Urothelium cell line (cell line): ENCODE measurements around the gene OR1I1.
"Not testable (repeated sequence)": the region's sequence is repeated elsewhere in the genome, so short reads cannot be mapped to it uniquely, and the experiment has no call there.

Experiments
- DNase-seq: peaks from one replicate; pipeline ENCODE4 v3.0.0; 2011; ENCODE audit warnings: low spot score, mixed read lengths
- FAIRE-seq: peaks from 2 replicates; lab custom pipeline; 2011; peaks lifted over from hg19 to GRCh38; lab: Jason Lieb, UNC

OR1I1 gene, protein sequence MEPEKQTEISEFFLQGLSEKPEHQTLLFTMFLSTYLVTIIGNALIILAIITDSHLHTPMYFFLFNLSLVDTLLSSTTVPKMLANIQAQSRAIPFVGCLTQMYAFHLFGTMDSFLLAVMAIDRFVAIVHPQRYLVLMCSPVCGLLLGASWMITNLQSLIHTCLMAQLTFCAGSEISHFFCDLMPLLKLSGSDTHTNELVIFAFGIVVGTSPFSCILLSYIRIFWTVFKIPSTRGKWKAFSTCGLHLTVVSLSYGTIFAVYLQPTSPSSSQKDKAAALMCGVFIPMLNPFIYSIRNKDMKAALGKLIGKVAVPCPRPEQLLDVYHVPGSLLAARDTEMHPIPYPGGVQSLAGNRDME

DNA sequence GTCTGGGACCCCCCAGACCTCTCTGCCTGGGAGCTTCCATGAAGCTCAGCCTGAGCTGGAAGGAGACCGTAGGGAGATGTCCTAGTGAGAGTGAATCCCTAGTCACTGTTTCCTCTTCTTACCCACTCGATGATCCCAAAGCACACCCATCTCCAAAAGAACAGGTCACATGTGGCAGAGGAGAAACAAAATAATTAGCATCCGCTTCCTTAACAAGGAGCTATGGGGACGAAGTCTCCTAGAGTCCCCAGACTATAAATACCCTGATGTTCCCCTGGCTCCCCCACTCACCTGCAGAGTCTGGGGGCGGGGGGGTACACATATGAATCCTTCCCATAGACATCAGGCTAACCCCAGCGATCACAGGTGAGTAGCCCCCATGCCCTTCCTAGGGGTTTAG, at the start of gene OR1I1:
Gene OR1I1 (plus strand): TSS at position 301 of the 400 bp plus-strand sequence. CDS start 4,855 bp downstream, outside the sequence.
- DNase-seq = no peak
- FAIRE-seq = no peak

DNA sequence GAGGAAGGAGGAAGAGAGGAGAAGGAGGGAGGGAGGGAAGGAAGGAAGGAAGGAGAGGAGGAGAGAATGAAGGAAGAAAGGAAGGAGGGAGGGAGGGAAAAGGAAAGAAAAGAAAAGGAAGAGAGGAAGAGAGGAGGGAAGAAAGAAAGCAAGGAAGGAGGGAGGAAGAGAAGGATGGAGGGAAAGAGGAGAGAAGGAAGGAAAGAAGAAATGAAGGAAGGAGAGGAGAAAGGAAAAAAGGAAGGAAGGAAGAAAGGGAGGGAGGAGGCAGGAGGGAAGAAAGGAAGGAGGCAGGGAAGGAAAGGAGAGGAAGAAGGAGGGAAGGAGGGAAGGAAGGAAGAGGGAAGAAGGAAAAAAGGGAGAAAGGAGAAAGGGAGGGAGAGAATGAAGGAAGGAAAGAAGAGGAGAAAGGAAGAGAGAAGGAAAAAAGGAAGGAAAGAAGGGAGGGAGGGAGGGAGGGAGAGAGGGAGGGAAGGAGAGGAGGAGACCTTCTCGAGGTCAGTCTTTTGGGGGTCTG, 46.2 kb upstream of the OR1I1 start:
- DNase-seq (no peak), FAIRE-seq (no peak)

DNA sequence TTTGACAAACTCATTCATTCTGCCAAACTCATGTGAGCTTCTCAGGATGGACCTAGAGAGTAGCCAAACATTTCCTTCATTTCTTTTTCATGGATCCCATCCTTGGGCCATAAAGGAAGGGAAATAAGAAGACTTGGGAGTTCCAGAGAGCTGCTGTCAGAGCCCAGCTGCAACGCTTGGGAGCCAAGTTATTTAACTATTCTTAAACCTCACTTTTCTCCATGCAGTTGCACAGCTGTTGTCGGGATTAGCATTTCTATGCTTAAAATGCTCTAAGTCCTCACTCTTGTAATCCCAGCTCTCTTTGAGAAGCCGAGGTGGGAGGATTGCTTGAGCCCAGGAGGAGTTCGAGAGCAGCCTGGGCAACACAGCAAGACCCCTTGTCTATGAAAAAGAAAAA, 44.4 kb upstream of the OR1I1 start:
- DNase-seq (no peak), FAIRE-seq (no peak)

DNA sequence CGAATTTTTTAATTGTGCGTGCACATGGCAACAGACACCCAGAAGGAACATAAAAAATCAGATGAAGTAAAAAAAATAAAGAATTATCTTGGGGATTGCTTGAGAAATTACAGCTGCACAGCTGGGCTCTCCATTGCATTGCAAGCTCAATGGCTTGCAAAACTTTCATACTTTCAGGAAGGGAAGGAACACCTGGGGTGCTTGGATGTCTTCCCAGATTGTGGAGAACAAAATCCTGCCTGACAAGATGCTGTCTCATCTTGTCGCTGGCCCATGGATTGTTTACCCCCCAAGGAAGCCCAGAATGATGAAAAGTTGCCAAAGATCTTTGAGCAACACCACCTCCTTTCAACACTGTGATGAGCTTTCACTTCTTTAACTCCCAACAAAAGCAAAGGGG, 43.7 kb upstream of the OR1I1 start:
- FAIRE-seq (no peak), DNase-seq (no peak)

DNA sequence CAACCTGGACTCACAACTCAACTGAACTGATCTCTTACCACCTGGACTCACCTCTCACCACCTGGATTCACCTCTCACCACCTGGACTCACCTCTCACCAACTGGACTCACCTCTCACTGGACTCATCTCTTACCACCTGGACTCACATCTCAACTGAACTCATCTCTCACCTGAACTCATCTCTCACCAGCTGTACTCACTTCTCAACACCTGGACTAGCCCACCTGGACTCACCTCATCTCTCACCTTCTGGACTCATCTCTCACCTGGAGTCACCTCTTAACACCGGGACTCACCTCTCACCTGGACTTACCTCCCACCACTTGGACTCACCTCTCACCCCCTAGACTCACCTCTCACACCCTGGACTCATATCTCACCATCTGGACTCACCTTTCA, 40.0 kb upstream of the OR1I1 start:
- DNase-seq (no peak), FAIRE-seq (no peak)

DNA sequence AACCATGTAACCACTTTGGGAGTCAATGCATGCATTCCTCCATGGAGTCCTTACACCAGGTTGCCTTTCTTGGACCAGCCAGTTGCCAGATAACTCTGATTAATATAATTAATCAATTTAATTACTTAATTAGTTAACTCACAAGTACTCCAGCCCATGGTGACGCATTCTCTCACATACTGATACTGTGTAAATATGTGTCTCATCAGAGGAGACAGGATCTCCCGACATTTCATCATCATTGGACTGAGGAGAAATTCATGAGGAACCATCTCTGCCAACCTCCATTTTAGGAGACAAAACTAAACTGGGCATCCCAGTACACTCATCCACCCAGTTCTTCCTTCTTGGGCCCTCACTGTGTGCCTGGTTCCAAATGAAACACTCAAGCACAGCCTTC, 39.2 kb upstream of the OR1I1 start:
- FAIRE-seq (no peak), DNase-seq (no peak)

DNA sequence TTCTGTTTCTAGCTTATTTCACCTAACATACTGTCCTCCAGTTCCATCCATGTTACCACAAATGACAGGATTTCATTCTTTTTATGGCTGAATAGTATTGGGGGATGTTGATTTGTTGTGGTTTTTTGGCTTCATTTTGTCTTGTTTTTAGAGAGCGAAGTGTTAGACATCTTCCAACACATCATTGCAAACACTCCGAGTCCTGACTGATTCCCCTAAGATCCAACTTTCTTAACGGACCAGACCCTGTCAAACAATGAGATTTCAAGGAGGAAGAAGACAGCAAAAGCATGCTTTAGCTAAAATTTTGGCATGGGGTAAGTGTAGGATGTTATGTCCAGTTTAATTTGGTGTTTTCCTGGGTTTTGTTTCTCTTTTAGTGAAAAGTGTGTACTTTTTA, 36.5 kb upstream of the OR1I1 start:
- DNase-seq = no peak
- no peak for FAIRE-seq

DNA sequence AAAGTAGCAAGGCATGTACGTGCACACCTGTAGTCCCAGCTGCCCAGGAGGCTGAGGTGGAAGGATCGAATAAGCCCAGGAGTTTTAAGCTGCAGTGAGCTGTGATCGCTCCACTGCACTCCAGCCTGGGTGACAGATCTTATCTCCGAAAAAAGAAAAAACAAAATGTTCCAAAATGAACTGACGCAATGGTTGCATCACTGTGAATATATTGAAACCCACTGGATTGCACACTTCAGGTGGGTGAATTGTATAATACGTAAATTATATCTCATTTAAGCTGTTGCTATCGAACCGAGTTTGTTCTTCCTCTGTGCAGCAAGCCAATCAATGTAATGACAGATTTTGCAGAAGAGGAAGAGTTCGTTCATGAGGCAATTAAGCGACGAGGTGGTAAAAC, 34.3 kb upstream of the OR1I1 start:
- DNase-seq (no peak), FAIRE-seq (no peak)

DNA sequence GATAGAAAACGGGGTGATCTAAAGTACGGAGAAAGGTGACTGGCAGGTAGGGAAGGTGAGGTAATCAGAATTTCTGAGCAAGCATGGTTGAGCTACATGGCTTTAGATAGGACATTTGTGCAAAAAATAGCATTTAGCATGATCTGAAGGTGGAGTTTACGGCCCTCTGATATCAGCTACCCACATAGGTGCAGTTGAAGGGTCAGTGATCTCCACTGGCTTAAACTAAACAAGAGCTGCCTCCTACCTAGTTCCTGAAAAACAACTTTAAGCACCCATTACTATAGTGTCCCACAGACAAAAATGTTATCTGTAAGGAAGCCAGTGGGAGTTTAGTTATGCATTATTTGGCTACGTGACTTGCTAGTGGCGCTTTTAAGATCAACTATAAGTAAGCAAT, 33.9 kb upstream of the OR1I1 start:
- FAIRE-seq (no peak), DNase-seq (no peak)

DNA sequence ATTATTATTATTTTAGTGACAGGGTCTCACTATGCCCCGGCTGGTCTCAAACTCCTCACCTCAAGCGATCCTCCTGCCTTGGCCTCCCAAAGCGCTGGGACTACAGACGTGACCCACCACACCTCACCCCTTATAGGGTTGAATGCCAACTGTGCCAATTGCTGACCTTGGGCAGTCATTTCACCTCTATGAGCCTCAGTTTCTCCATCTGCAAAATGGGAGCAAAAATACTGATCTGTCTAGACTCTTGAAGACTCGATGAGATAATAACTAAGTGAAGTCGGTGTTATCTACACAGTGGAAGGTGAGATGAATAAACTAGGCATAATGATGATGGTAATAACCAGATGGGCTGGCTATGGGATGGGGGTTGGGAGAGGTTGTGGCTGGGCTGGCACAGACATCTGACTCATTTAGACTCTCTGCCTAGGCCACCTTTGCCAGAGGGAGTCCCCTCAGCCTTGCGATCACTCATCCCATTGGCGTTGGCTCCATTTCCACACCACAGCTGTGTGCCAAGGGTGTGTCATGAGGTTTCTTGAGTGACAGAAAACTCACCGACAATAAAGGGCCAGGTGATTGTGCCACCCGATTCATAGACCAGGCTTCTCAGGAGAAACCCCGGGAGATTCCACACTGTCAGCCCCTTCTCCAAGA, 33.0 kb upstream of the OR1I1 start, which contains the start of gene CASP14:
Gene CASP14 (plus strand): TSS at position 596 of the 657 bp plus-strand sequence. CDS start 2,772 bp downstream, outside the sequence.
- DNase-seq (no peak), FAIRE-seq (no peak)

DNA sequence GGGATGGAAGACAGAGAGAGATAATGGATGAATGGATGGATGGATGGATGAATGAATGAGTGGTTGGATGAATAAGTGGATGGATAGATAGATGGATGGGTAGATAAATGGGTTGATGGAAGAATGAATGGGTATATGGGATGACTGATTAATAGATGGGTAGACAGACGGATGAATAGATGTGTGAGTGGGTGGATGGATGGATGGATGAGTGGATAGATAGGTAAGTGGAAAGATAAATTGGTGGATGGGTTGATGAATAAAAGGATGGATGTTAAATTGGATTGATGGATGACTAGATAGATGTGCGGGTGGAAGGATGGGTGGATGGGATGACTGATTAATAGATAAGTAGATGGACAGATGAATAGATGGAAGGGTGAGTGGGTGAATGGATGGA, 31.4 kb upstream of the OR1I1 start:
- FAIRE-seq = no peak
- no peak for DNase-seq

DNA sequence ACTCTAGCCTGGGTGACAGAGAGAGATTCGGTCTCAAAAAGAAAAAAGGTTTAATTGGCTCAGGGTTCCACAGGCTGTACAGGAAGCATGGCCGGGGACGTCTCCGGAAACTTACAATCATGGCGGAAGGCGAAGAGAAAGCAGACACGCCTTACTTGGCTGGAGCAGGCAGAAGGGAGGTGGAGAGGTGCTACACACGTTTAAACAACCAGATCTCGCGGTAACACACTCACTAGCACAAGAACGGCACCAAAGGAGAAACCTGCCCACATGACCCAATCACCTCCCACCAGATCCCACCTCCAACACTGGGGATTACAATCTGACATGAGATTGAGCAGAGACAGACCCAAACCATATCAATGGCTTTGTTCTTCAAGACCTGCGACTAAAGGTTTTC, 20.0 kb upstream of the OR1I1 start:
- FAIRE-seq = no peak
- no peak for DNase-seq

DNA sequence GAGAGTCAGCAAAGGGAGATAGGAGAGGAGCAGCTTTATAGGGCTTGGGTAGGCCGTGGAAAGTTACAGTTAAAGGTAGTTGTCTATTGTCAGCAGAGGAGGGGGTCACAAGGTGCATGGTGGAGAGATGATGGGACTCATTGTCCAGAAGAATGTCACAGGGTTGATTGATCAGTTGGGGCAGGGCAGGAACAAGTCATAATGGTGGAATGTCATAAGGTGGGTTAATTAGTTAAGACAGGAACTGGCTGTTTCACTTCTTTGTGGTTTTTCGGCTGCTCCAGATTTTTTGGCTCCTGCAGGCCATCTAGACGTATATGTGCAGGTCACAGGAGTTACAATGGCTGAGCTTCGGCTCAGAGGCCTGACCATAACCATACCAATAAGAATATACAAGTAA, 11.6 kb upstream of the OR1I1 start:
- not testable (repeated sequence) for DNase-seq, FAIRE-seq

DNA sequence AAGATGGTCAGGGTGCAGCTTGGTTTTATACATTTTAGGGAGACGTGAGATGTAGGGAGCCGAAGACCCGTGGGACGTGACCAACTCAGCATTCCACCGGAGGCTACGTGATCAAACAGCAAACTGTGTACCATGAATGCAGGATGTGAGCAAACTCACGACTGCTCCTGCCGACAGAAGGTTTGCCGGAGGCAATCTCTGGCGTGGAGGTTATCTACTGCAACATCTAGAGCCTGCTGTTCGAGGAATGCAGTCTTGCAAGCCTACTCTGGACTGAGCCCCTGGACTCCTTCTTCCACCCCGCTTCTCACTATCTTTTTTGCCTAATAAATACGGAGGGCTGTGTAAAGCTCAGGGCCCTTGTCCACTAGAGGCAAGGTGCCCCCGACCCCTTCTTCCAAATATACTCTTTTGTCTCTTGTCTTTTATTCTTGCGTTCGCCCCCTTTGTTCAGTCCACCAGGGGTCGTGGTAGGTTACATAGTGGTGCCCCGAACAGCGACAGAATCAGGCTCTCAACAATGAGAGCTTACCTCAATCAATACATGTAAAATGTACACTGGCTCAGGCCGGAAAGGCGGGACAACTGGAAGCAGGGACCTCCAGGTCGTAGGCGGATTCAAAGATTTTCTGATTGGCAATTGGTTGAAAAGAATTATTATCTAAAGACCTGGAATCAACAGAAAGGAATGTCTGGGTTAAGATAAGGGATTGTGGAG, 8.9 kb upstream of the OR1I1 start:
- FAIRE-seq (no peak), DNase-seq (no peak)

DNA sequence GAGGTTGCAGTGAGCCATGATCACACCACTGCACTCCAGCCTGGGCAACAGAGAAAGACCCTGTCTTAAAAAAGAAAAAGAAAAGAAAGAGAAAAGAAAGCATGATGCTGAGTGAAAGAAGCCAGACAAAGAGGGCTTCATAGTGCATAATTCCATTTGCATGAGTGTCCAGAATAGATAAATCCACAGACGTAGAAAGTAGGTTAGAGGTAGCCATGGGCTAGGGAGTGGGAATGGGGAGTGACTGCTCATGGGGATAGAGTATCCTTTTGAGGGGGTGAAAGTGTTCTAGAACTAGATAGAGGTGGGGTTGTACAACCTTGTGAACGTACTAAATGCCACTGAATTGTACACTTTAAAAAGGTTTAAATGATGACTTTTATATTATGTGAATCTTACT, 7.6 kb upstream of the OR1I1 start:
- FAIRE-seq (no peak), DNase-seq (no peak)

DNA sequence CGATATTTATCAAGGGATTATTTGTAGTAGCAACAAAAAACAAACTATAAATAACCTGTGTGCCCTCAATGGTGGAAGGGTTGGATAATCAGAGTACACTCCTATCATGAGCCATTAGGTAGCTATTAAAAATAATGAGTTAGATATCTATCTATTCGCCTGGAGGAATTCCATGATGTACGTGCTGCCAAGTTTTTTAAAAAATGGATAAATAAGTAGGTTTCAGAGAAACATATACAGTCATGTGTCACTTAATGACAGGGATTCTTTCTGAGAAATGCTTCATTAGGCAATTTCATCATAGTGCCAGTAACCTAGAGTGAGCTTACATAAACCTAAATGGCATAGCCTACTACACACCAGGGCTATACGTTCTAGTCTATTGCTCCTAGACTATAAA, 6.2 kb upstream of the OR1I1 start:
- no peak for DNase-seq
- no peak for FAIRE-seq

DNA sequence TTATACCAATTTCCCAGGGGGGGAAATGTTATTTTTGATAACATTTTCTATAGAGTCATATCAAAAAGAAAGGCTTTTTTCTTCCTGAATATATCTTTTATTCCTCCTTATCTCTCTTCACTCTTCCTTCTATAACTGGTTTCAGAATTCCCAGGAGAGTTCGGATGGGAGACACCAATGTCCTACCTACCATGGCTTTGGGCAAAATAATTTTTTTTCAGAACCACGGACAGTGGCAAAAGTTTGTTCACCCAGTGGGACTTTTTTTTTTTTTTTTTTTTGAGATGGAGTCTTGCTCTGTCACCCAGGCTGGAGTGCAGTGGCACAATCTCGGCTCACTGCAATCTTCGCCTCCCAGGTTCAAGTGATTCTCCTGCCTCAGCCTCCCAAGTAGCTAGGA, 2.0 kb upstream of the OR1I1 start:
- not testable (repeated sequence) for FAIRE-seq
- DNase-seq = peak; percentile 10

DNA sequence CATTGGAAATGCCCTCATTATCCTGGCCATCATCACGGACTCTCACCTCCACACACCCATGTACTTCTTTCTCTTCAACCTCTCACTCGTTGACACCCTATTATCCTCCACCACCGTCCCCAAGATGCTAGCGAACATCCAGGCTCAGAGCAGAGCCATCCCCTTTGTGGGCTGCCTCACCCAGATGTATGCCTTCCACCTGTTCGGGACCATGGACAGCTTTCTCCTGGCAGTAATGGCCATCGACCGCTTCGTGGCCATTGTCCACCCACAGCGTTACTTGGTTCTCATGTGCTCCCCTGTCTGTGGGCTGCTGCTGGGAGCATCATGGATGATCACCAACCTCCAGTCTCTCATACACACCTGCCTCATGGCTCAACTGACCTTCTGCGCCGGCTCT, 5.2 kb downstream of the OR1I1 start:
- DNase-seq (no peak), FAIRE-seq (no peak)

DNA sequence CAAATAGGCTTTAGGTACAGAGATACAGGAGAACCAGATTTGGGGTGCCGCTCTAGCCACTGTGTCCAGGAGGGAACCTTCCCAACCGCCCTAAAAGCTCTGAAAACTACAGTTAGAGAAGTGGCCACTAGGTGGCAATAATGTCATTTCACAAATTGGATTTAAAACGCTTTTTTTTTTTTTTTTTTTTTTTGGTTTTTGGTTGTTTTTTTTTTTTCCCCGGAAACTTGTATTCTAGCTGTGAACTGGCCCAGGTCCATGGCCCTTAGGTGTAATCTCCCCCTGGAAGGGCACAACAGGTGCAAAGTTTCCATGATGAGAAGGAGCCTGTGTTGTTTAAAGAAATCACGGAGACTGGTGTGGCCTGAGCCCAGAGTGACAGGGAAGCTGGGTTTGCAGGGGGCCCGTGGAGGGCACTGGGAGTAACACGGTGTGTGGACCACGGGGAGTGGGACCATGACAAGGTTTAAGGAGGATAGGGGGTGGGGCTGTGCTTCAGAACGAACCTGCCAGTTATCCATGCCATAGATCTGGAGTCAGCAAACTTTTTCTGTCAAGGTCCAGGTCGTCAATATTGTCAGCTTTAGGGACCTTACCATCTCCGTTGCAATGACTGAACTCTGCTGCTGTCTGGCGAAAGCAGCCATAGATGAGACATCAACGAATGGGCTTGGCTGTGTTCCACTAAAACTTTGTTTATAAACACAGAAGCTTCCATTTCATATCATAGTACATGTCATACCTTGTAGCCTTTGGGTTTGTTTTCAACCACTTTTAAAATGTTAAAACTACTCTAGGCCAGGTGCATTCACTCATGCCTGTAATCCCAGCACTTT, 10.1 kb downstream of the OR1I1 start:
- DNase-seq (peak; percentile 34), FAIRE-seq (no peak)

DNA sequence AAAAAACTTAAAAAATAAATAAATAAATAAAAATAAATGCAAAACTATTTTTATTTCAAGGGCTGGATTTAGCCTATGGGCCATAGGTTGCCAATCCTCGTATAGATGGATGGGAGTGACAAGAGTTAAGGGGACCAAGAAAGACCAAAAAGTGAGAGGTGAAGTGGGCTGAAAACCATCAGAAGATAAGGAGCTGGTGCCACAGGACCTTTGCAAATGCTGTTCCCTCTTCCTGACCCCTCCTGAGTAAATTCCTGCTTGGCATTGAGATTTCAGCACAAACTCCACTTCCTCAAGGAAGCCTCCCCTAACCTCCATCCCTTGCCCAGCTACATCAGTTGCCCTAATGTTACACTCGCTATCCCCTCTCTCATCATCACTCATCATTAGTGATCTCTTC, 11.0 kb downstream of the OR1I1 start:
- DNase-seq (no peak), FAIRE-seq (no peak)

DNA sequence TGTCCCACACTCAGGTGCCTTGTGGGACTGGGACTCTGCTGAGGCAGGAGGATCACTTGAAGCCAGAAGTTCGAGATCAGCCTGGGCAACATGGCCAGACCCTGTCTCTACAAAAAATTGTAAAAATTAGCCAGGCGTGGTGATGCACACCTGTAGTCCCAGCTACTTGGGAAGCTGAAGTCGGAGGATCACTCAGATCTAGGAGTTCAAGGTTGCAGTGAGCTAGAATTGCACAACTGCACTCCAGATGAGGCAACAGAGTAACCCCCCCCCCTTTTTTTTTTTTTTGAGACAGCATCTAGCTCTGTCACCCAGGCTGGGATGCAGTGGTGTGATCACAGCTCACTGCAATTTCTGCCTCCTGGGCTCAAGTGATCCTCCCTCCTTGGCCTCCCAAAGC, 14.2 kb downstream of the OR1I1 start:
- FAIRE-seq = no peak
- DNase-seq = no peak
